H1 (cell line): ENCODE data around the gene BTBD9. TPM values are rescaled to one million over a fixed set of nuclear protein-coding genes. Genes with fewer than 3 reads are reported as not detected.

Experiments used
- ASH2L ChIP-seq: fragments of 200-600, 300-600 bp; sonication (generic); IDR thresholded peaks from one replicate; pipeline ENCODE4 v1.7.1; 2017; ENCODE audit warnings: low read length
- BACH1 ChIP-seq: IDR thresholded peaks from 2 replicates; pipeline ENCODE4 v1.6.1; 2012; ENCODE audit warnings: low read length, improper control_type of control experiment
- CHD1 ChIP-seq: IDR thresholded peaks from 2 replicates; pipeline ENCODE4 v1.6.1; 2012; ENCODE audit warnings: low read depth, low read length, improper control_type of control experiment
- SAP30 ChIP-seq: fragments of 300-600 bp; sonication (generic); IDR thresholded peaks from 2 replicates; pipeline ENCODE4 v1.7.1; 2012; ENCODE audit warnings: low read length, moderate library complexity, mild to moderate bottlenecking, inconsistent platforms; ENCODE audit not compliant: insufficient read depth, insufficient replicate concordance
- SRF ChIP-seq: IDR thresholded peaks from 2 replicates; pipeline ENCODE4 v1.6.1; 2011; ENCODE audit warnings: mild to moderate bottlenecking, low read depth, low read length, moderate library complexity
- TAF7 ChIP-seq: optimal IDR thresholded peaks from 2 replicates; pipeline ENCODE3; 2011; ENCODE audit warnings: low read depth, mild to moderate bottlenecking, inconsistent platforms, low read length, moderate library complexity, borderline replicate concordance
- polyA plus RNA-seq, 7 experiments: library from polyadenylated mRNA; depleted of rRNA in 3 of 7; stranded (reverse) in 5 of 7; unstranded in 2 of 7; fragments of >200 nt in 5 of 7; fragments of 200-250 nt in 2 of 7; gene quantifications; 1 replicate in 5 of 7; 2 replicates in 1 of 7; 4 replicates in 1 of 7; pipeline versions ENCODE4 v1.2.1 to v1.2.3, GENCODE V29; 2011 to 2013; ENCODE audit warnings: missing spikeins in 2 of 7, mixed read lengths in 2 of 7
- total RNA-seq: library from RNA; stranded (reverse); fragmentation: NEBNext Ultra II Directional; extraction: Animal tissue kit (Norgen Biotek cat#: 25700); gene quantifications from 2 replicates; pipeline ENCODE4 v1.2.1, GENCODE V29; 2021

The BTBD9 gene
- total and polyA plus RNA-seq, 2 of the 8 experiments (the other 6 are each of a cell fraction or from before 2014, with no cell fraction given): 0.92 to 4.1 TPM

DNA sequence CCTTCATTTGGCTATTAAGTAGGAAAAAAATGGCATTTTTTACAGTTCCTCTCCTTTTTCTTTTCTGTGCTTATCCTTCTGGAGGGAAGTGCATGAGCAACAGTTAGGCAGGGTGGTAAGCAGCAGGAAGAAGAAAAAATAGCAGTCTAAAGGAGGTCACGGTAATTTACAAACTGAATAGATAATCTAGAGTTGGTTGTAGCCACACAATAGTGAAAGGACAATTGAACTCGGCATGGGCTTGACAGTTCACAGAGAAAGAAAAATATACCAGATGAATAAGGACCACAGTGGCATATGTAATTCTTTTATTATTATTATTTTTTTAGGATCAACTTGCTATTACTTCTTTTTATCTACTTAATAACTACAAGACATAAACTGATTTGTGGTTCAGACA is 358.6 kb downstream of the BTBD9 start (continued):
- no peak for TF ChIP-seq TAF7
- no peak for TF ChIP-seq SAP30
- TF ChIP-seq BACH1: no peak
- no peak for TF ChIP-seq ASH2L
- TF ChIP-seq SRF: no peak
- TF ChIP-seq CHD1: no peak
